Suprapubic skin (tissue), 4 donors: ENCODE measurements around the gene SERPING1. TPM values are rescaled to one million over a fixed set of nuclear protein-coding genes. Genes with fewer than 3 reads are reported as not detected.
A peak's percentile ranks its signal among the peaks of the same experiment; 100 is the strongest.

ENCODE experiments used
- DNase-seq, 2 donors: peaks; one replicate each; pipeline ENCODE4 v3.0.0-alpha.2; 2019; ENCODE audit warnings: low spot score in 2 of 2
- H3K27ac ChIP-seq: fragments of 200-600 bp; sonication (generic); one replicate; pipeline ENCODE4 v1.5.1; 2019
- H3K27me3 ChIP-seq: fragments of 200-600 bp; sonication (generic); one replicate; pipeline ENCODE4 v1.5.1; 2019
- H3K36me3 ChIP-seq: fragments of 200-600 bp; sonication (generic); one replicate; pipeline ENCODE4 v1.5.1; 2019
- H3K4me1 ChIP-seq: fragments of 200-600 bp; sonication (generic); one replicate; pipeline ENCODE4 v1.5.1; 2019
- H3K4me3 ChIP-seq: fragments of 200-600 bp; sonication (generic); one replicate; pipeline ENCODE4 v1.5.1; 2019; ENCODE audit warnings: mild to moderate bottlenecking
- H3K9me3 ChIP-seq: fragments of 200-600 bp; sonication (generic); one replicate; pipeline ENCODE4 v1.5.1; 2019
- EP300 ChIP-seq: sonication (generic); formaldehyde crosslinking; IDR thresholded peaks from one replicate; pipeline ENCODE4 v1.6.1; 2017; ENCODE audit warnings: antibody characterized with exemption
- POLR2A ChIP-seq, 2 donors: fragments of 450-650 bp; IDR thresholded peaks; one replicate each; pipeline ENCODE4 v1.6.1; 2017; ENCODE audit warnings: antibody characterized with exemption in 2 of 2, mild to moderate bottlenecking in 2 of 2, moderate library complexity in 2 of 2
- POLR2AphosphoS5 ChIP-seq, 3 donors: sonication (generic); formaldehyde crosslinking; IDR thresholded peaks; one replicate each; pipeline ENCODE4 v1.6.1; 2017; ENCODE audit warnings: antibody characterized with exemption in 3 of 3
- WGBS: methylation state at CpG from one replicate; pipeline ENCODE4 v1.1.5; 2018; 5-methylcytosine and 5-hydroxymethylcytosine counted together
- total RNA-seq, 4 donors: library from RNA; depleted of rRNA; stranded (reverse); fragments of >200 nt; gene quantifications; one replicate each; pipeline ENCODE4 v1.1.0, GENCODE V29; 2016
- TF ChIP-seq, protein P1 (sequence below), 2 donors: fragments of 200-600 bp in 1 of 2; fragments of 450-650 bp in 1 of 2; sonication (generic) in 1 of 2; IDR thresholded peaks; one replicate each; pipeline ENCODE4 v1.5.1; 2016 to 2019; ENCODE audit warnings: antibody characterized with exemption in 2 of 2, mild to moderate bottlenecking in 1 of 2, moderate library complexity in 1 of 2

SERPING1 gene
- total RNA-seq, 4 donors from 2014 or later = 93.3 to 173 (median 119) TPM

DNA sequence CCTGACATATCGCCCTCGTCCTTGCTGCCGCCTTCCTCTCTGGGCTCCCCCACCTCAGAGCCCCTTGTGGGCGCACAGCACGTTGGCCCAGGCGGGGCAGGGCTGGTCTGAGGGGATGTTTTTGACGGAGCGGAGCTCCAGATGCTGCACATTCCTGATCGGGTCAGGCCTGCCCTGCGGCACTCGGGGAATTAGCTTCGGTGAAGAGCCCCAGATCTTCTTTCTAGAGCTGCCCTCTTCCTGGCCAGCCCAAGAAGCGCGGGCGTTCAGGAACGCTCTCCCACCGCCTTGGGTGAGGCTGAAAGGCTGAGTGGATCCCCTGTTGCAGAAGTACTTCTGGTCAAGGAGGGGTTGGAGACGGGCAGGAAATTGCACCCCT is 40.1 kb downstream of the SERPING1 start:
- H3K27ac ChIP-seq = peak overlapping the region; percentile 71
- H3K27me3 ChIP-seq = no peaks in the 10 kb centered on the region
- peak overlapping the region; percentile 66 for H3K4me3 ChIP-seq
- H3K36me3 ChIP-seq = no peaks in the 10 kb centered on the region
- peaks cover 25% of the 10 kb centered on the region for H3K4me1 ChIP-seq
- TF ChIP-seq EP300 (no peak), POLR2A (IDR thresholded peaks at IDR 0.05) (no peak), POLR2AphosphoS5 (IDR thresholded peaks at IDR 0.05) (no peak)
- TF ChIP-seq, protein P1, sequence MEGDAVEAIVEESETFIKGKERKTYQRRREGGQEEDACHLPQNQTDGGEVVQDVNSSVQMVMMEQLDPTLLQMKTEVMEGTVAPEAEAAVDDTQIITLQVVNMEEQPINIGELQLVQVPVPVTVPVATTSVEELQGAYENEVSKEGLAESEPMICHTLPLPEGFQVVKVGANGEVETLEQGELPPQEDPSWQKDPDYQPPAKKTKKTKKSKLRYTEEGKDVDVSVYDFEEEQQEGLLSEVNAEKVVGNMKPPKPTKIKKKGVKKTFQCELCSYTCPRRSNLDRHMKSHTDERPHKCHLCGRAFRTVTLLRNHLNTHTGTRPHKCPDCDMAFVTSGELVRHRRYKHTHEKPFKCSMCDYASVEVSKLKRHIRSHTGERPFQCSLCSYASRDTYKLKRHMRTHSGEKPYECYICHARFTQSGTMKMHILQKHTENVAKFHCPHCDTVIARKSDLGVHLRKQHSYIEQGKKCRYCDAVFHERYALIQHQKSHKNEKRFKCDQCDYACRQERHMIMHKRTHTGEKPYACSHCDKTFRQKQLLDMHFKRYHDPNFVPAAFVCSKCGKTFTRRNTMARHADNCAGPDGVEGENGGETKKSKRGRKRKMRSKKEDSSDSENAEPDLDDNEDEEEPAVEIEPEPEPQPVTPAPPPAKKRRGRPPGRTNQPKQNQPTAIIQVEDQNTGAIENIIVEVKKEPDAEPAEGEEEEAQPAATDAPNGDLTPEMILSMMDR (IDR thresholded peaks at IDR 0.05) = no peak
- DNase-seq = no peak
- WGBS = 46% methylated on average over 3 of the region's 18 CpGs
- H3K9me3 ChIP-seq = no peaks in the 10 kb centered on the region

DNA sequence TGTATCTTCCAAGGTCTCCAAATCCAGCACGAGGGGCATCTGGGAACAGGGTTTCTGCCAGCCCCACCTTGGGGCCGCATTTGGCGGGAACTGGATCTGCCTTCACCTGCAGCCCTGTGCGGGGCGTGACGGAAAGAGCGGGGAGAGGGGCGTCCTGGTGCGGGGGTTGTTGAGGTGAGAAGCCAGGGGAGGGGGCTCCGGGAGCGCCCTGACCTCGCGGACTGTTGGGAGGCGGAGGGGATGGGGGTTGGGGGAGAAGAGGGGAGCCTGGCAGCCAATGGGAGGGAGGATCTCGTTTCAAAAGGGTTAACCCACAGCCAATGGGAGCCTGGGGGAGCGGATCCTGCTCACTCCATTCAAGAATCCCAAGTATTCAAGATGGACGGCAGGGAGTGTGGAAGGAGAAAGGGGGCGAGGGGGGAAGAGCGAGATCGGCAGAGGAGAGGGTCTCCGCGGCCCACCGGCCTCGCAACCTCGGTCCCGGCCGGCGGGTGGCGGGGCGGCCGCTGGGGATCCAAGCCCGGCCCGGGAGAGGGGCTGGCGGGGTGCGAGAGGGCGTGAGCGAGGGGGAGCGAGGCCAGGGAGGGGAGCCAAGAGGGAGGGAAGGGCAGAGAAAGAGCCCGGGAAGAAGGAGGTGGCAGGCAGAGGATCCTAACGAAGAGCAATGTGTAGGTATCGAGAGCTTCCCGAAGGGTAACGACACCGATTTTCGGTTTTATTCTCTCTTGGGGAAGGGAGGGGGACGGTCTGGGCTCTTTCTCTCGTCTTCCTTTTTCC is 40.7 kb downstream of the SERPING1 start:
- Histone ChIP-seq H3K27ac (peak overlapping the region; percentile 71), H3K27me3 (no peaks in the 10 kb centered on the region), H3K9me3 (no peaks in the 10 kb centered on the region), H3K36me3 (no peaks in the 10 kb centered on the region), H3K4me1 (peaks cover 25% of the 10 kb centered on the region), H3K4me3 (peak overlapping the region; percentile 66)
- TF ChIP-seq, protein P1 (IDR thresholded peaks at IDR 0.05) = no peak
- TF ChIP-seq EP300 (no peak), POLR2A (IDR thresholded peaks at IDR 0.05) (no peak), POLR2AphosphoS5 (IDR thresholded peaks at IDR 0.05) (no peak)
- DNase-seq = peak in 1 of 2 donors; percentile 82
- 1% methylated on average over 42 of the region's 47 CpGs for WGBS

DNA sequence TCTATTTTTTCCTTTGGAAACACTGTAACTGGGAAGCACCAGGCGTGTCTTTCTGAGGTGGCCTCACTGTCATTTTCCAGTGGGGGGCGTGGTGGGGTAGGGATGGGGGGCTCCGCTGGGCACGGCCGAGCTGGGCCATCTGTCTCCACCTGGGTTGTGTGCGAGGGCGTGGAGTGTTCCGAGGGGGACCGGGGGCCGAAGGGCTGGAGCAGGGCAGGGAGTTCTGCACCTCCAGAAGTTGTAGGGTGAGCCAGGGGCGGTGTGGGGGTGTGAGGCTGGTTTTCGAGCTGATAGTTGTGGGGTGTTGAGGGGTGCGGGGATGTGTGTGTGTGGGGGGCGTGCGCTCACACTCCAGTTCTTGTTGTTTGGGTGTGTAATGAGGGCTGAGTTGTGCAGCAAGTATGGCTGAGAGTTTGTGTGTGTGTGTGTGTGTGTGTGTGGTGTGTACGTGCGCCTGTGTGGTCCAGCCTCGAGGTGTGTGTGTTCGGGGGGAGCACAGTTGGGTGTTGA is 41.4 kb downstream of the SERPING1 start:
- Histone ChIP-seq H3K9me3 (no peaks in the 10 kb centered on the region), H3K36me3 (no peaks in the 10 kb centered on the region), H3K27ac (peak overlapping the region; percentile 71), H3K27me3 (no peaks in the 10 kb centered on the region), H3K4me1 (peaks cover 25% of the 10 kb centered on the region), H3K4me3 (peak overlapping the region; percentile 66)
- TF ChIP-seq, protein P1 (IDR thresholded peaks at IDR 0.05) = no peak
- TF ChIP-seq POLR2A (IDR thresholded peaks at IDR 0.05) (no peak), EP300 (no peak), POLR2AphosphoS5 (IDR thresholded peaks at IDR 0.05) (no peak)
- DNase-seq = no peak
- WGBS = 0% methylated on average over 17 of the region's 19 CpGs

DNA sequence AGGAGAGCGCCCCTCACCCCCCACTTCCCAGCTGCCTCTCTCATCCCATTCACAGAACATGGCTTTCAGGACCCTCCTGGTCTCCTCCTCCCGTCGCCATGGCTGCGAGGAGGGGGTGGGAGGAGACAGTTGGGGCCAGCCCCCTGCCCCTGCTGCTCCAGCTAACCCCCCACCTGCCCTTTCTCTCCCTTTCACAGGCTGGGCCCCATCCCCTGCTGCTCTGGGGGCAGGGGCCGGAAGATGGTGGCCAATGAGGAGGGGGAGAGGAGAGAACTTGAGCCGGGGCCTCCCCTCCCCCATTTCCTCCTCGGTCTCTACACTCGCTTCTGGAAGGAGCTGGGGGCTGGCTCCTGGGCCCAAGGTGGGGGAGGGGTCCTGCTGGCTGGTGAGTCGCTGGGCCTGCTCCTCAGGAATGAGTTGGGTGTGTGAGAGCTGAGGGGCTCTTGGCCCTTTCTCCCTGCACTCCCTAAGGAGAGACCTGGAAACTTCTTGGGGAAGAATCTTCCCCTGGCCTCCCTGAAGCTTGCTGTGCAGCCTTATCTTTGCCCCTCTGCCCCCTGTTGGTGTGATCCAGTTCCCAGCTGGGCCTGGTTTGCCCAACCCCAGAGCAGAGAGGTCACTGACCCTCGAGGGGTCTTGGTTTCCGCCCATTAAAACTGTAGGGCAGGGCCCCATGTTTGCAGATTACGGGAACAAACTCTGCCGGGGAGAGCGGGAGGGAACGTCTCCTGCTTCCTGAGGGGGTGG is 42.0 kb downstream of the SERPING1 start:
- DNase-seq = no peak
- peaks cover 25% of the 10 kb centered on the region for H3K4me1 ChIP-seq
- H3K36me3 ChIP-seq = no peaks in the 10 kb centered on the region
- peak overlapping the region; percentile 66 for H3K4me3 ChIP-seq
- H3K27ac ChIP-seq = no peak overlapping the region
- 14% methylated on average over 12 of the region's 15 CpGs for WGBS
- H3K9me3 ChIP-seq = no peaks in the 10 kb centered on the region
- TF ChIP-seq EP300 (no peak), POLR2A (IDR thresholded peaks at IDR 0.05) (no peak), POLR2AphosphoS5 (IDR thresholded peaks at IDR 0.05) (no peak)
- TF ChIP-seq, protein P1 (IDR thresholded peaks at IDR 0.05) = no peak
- H3K27me3 ChIP-seq = no peaks in the 10 kb centered on the region
